ENCODE data around the gene SLC5A10.

SLC5A10 gene

DNA sequence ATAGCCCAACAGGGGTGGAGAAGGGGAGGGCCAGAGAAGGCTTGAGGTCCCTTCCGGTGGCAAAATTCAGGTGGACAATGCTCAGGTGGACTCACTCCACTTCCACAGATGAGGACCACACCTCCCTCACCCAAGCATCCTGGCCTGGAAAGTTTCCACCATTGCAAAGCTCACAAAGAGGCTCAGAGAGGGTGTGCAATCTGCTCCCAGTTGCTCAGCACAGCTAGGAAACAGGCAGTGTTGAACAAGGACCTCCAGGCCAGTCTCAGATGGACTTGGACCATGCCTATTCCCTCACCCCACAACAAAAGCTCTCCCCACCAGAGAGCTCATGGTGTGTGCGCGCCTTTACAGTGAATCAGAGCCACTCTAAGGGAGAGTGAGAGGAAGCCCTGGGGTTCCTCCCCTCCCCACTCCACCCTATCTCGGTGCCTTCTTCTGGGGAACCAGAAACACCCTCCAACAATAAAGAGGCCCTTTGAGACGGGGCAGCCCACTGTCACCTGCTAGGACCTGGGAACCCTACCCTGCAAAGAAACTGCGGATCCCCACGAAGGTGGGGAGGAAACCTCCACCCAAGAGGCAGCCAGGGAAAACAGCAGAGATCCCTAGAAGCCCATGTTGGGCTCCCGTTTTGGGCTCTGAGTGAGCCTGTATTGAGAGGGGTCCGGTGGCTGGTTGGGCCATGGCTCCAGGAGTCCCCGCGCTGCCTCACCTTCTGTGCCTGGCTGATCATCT, 51.0 kb downstream of the SLC5A10 start:
- no peak for DNase-seq (ENCODE audit: low spot score)

GRCh38 chr17:19003543-19004420, 51.8 kb downstream of the SLC5A10 start:
- peak; percentile 41 for DNase-seq (ENCODE audit: low spot score)

DNA sequence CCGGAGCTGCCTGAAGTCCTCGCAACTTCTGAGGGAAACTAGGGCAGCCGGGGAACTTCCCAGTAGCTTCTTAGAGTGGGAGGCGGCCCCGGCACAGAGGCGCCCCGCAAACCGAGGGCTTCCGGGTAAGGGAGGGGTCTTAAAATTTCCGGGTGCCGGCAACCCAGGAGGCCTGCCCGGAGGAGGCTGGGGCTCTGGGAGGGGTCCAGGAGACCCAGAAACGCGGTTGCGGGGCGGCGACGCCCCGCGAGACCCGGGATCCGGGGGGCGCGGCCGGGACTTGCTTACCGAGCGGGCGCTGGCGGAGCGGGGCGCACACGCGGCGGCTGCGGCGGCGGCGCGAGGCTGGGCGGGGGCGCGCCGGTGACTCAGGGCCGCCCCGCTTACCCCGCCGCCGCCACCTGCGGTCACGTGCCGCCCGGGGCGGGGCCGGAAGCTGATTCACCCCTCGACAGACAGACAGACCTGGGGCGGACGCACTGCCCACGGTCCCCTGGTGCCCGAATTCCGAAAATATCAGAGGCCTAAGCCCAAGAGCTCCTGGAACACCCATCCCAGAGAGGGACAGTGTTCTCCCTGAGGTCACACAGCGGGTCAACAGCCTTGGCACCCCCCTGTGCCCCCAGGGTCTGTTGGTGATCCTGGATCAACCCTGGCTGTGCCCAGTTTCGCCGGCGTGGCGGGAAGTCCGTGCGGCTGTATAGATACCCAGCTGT, 52.6 kb downstream of the SLC5A10 start, which contains the start of gene FAM83G:
TSS of gene FAM83G (minus strand) at position 344 of the 716 bp plus-strand sequence. CDS start 723 bp downstream, outside the sequence.
- DNase-seq (ENCODE audit: low spot score): peak; percentile 79

DNA sequence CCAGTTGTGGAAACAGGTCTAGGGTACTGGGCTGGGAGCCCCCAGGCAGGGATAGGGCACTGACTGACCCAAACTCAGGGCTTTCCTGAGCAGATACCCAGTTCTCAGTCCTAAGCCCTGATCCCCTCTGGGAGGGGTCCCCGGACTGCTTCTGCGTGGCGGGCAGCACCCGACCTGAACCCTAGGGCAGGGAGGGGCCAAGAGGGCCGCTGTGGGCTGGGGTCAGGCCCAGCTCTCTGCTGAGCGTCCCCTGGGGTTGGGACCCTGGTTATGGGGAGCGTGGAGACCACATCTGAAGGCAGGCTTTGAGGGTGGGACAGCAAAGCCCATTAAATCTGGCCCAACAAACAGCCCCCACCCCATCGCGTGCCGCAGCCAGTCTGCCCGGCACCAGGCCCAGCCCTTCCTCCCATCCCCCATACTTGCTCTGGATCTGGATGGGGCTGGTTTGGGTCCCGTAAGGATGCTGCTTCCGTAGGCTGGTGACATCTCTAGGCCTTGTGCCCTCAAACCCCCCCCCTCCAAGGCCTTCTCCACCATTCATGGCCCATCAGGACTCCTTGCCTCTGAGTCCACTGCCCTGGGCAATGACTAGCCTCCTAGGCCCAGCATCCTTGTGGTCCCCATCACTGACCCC, 53.3 kb downstream of the SLC5A10 start:
- DNase-seq (ENCODE audit: low spot score): no peak

- DNase-seq (ENCODE audit: low spot score): no peak
Measured at GRCh38 chr17:19005789-19006430, 53.9 kb downstream of the SLC5A10 start.

DNA sequence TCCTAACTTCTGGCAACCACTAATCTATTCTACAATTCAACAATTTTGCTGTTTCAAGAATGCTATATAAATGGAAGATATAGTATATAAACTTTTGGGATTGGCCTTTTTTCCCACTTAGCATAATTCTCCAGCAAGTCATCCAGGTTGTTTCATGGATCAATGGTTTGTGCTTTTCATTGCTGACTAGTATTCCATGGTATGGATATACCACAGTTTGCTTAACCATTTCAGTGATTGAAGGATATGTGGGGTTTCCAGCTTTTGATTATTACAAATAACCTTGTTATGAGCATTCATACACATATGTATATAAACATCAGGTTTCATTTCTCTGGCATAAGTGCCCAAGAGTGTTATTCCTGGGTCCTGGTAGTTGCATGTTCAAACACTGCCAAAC, 54.7 kb downstream of the SLC5A10 start:
- DNase-seq (ENCODE audit: low spot score): no peak

DNA sequence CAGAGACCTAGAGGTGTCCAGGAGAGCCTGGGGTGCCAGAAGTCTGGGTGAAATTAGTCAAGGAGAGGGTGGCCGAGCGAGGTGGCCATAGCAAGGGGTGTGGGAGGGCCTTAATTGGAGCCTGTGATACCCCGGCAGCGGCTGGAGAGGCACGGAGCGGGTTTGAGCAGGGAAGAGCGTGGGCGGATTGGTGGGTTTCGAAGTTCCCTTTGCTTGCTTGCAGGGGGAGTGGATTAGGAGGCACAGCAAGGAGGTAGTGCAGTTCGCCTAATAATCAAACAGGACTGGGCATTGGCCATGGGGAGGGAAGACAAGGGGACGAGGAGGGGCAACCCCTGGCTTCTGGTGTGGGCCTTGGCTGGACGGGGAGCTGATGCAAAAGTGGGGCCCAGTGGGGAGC, 58.0 kb downstream of the SLC5A10 start:
- no peak for DNase-seq (ENCODE audit: low spot score)

DNA sequence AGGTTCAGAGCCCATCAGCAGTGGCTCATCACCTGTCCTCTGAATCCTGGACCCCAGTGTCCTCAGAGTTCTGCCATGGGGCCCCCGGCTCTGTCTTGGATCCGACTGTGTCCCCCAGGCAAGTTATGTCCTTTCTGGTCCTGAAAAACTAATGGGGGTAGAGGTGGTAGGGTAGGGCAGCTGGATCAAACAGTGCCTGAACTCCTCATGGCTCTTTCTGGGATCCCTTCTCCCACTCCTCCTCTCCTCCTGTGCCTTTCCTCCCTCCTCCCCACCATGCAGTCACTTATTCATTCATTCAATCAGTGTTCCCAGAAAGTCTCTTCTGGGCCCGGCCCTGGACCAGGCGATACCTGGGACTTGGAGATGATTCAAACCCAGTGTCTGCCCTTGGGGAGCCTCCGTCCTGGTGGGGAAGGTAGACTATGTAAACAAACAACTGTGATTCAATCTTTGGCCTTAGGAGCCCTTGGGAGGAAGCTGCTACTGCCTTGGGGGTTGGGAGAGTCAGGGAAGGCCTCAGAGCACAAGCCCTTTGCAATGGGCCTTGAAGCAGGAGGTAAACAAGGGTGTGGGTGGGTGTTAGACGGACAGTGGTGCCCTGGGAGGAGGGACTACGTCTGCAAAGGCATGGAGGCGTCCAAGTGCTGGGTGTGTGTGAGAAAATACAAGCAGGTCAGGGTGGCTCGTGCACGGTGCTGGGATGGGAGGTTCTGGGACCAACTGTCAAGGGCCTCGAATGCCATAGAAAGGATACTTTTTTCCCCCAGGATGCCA, 59.0 kb downstream of the SLC5A10 start:
- no peak for DNase-seq (ENCODE audit: low spot score)

DNA sequence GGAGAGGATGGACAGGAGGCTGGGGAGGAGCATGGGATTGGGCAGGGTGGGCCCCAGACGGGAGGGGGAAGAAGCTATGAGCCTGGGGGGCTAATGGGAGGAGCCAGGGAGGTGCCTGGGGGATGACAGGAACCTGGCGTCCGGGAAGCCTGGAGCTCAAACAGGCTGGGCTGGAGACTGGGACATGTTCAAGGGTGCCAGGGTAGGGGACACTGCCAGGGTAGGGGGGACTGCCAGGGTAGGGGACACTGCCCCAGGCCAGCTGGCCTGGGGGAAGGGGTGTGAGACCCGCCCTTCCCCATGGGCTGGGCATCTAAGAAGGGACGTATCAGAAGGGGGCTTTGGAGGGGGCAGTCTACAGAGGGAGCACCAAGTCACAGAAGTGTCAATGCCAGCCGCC, 59.6 kb downstream of the SLC5A10 start:
- DNase-seq (ENCODE audit: low spot score): no peak

DNA sequence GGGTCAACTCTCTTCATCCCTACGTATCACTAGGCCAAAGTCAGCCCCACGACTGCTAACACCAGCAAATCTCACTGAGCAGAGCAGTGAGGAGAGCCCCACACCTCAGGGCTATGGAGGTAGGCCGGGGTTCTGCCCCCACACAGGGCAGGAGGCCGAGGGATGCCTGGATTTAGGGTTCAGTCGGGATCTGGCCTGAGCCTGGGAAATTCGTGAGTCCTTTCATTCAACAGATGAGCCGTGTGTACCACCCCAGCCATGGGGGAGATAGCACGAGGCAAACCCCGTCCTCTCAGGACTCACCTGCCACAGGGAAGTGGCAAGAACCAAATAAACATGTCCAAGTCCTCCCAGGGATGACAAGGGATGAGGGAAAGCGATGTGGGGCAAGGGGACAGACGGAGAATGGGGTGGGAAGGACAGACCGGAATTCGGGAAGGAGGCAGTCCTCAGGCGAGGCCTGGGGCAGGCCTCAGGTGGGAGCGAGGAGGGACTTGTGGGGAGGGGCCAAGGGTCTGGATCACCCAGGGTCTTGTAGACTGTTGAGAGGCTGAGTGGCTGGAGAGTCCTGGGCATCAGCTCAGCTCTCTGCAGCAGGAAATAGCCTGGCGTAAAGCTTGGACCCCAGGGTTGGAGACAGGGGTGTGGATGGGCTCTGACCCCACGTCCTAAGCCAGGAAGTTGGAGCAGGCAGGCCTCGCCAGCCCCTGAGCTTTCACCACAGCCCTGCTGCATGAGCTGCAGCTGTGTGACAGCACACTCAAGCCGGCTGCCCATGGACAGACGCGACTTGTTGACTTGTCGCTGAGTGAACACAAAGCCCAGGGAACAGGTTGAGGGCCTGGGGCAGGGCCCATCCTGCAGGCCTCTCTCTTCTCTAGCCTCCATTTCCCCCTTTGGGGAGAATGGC, 60.5 kb downstream of the SLC5A10 start:
- DNase-seq (ENCODE audit: low spot score): no peak

GRCh38 chr17:19013226-19013625, 61.3 kb downstream of the SLC5A10 start:
- no peak for DNase-seq (ENCODE audit: low spot score)

DNA sequence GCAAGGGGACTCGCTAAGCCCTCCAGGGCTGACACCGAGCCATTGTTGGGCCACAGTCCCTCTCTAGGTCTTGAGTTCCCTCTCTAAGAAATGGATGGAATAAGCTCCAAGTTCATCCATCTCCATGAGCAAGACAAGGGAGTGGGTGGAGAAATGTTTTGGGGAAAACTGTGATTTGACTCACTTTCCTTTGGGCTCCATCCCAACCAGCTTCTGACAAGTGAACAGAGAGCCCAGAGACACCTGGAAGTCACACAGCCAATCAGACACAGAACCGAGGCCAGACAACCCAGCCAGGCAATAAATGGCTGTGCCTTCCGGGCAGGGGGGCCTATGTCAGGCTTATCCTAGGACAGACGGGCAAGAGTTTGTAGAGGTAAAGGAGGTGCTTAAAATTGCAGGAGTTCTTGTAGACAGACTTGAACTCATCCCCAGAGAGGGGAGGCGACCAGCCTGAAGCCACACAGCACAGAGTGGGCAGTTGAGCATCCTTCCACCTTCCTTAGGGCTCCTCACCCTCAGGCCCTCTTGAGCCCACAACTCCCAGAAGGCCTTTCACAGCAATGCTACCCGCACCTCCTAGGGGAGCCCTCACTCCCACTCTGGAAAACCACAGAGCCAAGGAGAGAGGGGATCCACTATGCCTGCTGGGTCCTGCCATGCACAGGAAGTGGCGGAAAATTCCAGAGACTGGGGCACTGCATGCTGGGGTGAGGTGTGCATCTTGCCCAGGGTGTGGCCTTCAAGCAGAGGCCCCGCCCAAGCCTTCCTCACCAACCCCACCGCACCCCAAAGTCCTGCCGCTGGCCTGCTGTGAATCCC, 62.1 kb downstream of the SLC5A10 start:
- DNase-seq (ENCODE audit: low spot score): no peak

DNA sequence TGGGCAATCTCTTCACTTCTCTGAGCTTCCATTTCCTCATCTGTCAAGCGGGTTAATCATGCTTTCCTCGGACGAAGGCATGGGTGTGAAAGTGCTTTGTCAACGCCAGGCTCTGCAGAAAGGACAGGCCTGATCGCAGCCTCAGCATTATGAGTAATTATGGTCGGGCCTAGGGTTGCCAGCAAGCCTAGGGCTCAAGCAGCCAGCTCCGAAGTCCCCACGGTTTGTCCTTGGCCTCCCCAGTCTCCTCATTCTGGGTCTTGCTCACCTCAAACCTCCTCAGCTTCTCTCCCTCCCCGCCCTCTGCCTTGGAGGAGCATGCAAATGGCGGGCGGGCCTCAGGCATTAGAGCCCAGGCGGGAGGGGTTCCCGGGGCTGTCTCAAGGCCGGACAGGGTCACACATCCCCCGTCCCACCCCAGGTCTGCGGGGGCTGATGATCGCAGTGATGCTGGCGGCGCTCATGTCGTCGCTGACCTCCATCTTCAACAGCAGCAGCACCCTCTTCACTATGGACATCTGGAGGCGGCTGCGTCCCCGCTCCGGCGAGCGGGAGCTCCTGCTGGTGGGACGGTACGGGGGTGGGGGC, 62.8 kb downstream of the SLC5A10 start:
- DNase-seq (ENCODE audit: low spot score): no peak

GRCh38 chr17:19015428-19015827, 63.5 kb downstream of the SLC5A10 start:
- no peak for DNase-seq (ENCODE audit: low spot score)

- DNase-seq (ENCODE audit: low spot score): no peak
Measured at GRCh38 chr17:19016297-19016696, 64.3 kb downstream of the SLC5A10 start.

DNA sequence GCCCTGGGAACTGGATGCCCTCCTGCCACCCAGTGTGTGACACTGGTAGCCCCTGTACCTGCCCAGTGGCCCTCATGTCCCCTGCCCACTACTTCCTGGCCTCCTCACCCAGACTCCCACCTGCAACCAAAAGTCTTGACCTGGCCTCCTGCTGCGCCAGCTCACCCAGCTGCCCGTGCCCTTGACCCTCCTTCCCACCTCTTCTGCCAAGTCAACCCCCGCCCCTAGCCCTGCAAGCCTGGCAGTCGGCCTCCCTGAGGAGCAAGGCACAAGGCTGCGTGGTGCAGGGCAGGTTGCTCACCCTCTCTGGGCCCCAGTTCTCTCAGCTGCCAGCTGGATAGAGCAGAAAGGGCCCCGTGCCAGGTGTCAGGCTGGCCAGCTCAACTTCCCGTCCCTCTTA, 64.9 kb downstream of the SLC5A10 start:
- DNase-seq (ENCODE audit: low spot score): no peak

GRCh38 chr17:19017401-19017800, 65.4 kb downstream of the SLC5A10 start:
- no peak for DNase-seq (ENCODE audit: low spot score)

- DNase-seq (ENCODE audit: low spot score): no peak
Measured at GRCh38 chr17:19017804-19018599, 66.0 kb downstream of the SLC5A10 start.

Measured in D341Med (cell line).